Loucy (cell line): ENCODE measurements around the gene SYNE1.

Experiments used
- H2AFZ ChIP-seq: fragments of 200-600 bp; sonication (generic); 2 replicates; pipeline ENCODE4 v1.6.0; 2016; ENCODE audit warnings: antibody characterized with exemption, mild to moderate bottlenecking, low read length, moderate library complexity
- H3F3A ChIP-seq: fragments of 200-600 bp; 2 replicates; pipeline ENCODE4 v1.6.0; 2016; ENCODE audit warnings: antibody characterized with exemption, low read depth, mild to moderate bottlenecking
- H3K27me3 ChIP-seq: fragments of 200-600 bp; sonication (generic); 2 replicates; pipeline ENCODE4 v1.6.1; 2014; ENCODE audit warnings: low read length, mild to moderate bottlenecking; ENCODE audit not compliant: insufficient read depth, poor library complexity, severe bottlenecking
- H3K36me3 ChIP-seq: fragments of 200-600 bp; sonication (generic); 2 replicates; pipeline ENCODE4 v1.6.1; 2016; ENCODE audit warnings: low read length; ENCODE audit not compliant: insufficient read depth
- H3K4me1 ChIP-seq: fragments of 200-600 bp; sonication (generic); 2 replicates; pipeline ENCODE4 v1.5.1; 2014; ENCODE audit warnings: low read length, mild to moderate bottlenecking; ENCODE audit not compliant: insufficient read depth, poor library complexity, severe bottlenecking
- H3K4me2 ChIP-seq: fragments of 200-600 bp; sonication (generic); 2 replicates; pipeline ENCODE4 v1.6.0; 2014; ENCODE audit warnings: antibody characterized with exemption, low read length, low read depth, mild to moderate bottlenecking; ENCODE audit not compliant: poor library complexity, severe bottlenecking
- H3K4me3 ChIP-seq: fragments of 200-600 bp; sonication (generic); 2 replicates; pipeline ENCODE4 v1.5.1; 2014; ENCODE audit warnings: low read length, mild to moderate bottlenecking, mixed read lengths; ENCODE audit not compliant: poor library complexity, severe bottlenecking
- H3K79me2 ChIP-seq: fragments of 200-600 bp; sonication (generic); 2 replicates; pipeline ENCODE4 v1.6.1; 2014; ENCODE audit warnings: low read length; ENCODE audit not compliant: insufficient read depth
- H3K9ac ChIP-seq: fragments of 200-600 bp; sonication (generic); 2 replicates; pipeline ENCODE4 v1.6.0; 2014; ENCODE audit warnings: mild to moderate bottlenecking, low read depth, low read length, moderate library complexity; ENCODE audit not compliant: poor library complexity, severe bottlenecking
- H3K9me2 ChIP-seq: fragments of 200-600 bp; sonication (generic); replicated peaks from 2 replicates; pipeline ENCODE4 v1.6.1; 2016; ENCODE audit warnings: low read depth, low read length, mixed read lengths
- H3K9me3 ChIP-seq: fragments of 200-600 bp; sonication (generic); 2 replicates; pipeline ENCODE4 v1.6.1; 2014; ENCODE audit warnings: mild to moderate bottlenecking, antibody characterized with exemption, low read length, low read depth; ENCODE audit not compliant: insufficient read depth
- H4K20me1 ChIP-seq: fragments of 200-600 bp; sonication (generic); 2 replicates; pipeline ENCODE4 v1.6.0; 2014; ENCODE audit warnings: antibody characterized with exemption, low read length, mild to moderate bottlenecking; ENCODE audit not compliant: insufficient read depth, poor library complexity, severe bottlenecking
- CTCF ChIP-seq: fragments of 200-600 bp; sonication (generic); conservative IDR thresholded peaks from 2 replicates; pipeline ENCODE4 v1.5.1; 2014; ENCODE audit warnings: mild to moderate bottlenecking, antibody characterized with exemption, low read length
- EZH2phosphoT487 ChIP-seq: fragments of 200-600 bp; IDR thresholded peaks from 2 replicates; pipeline ENCODE4 v1.6.1; 2018; ENCODE audit warnings: antibody characterized with exemption, mild to moderate bottlenecking, moderate library complexity, borderline replicate concordance

Gene SYNE1

GRCh38 chr6:152605342-152605741, 31.8 kb downstream of the SYNE1 start:
- H3K4me2 ChIP-seq, result no peak overlapping the region

GRCh38 chr6:152603911-152604310, 33.3 kb downstream of the SYNE1 start:
- Histone ChIP-seq H3K9ac (no peak overlapping the region), H3K9me3 (no peaks in the 10 kb centered on the region), H2AFZ (no peak overlapping the region), H3K9me2 (no peaks in the 10 kb centered on the region), H4K20me1 (no peaks in the 10 kb centered on the region), H3K79me2 (no peaks in the 10 kb centered on the region), H3K4me2 (no peak overlapping the region), H3F3A (no peaks in the 10 kb centered on the region), H3K36me3 (no peaks in the 10 kb centered on the region), H3K27me3 (no peaks in the 10 kb centered on the region), H3K4me1 (no peaks in the 10 kb centered on the region), H3K4me3 (no peak overlapping the region)
- TF ChIP-seq EZH2phosphoT487, result no peak
- no peak for TF ChIP-seq CTCF

More at GRCh38 chr6:152605342-152605741, 31.8 kb downstream of the SYNE1 start:
- no peak overlapping the region for H2AFZ ChIP-seq
- H3K4me3 ChIP-seq, result no peak overlapping the region
- no peaks in the 10 kb centered on the region for H3K27me3 ChIP-seq
- H3F3A ChIP-seq, result no peaks in the 10 kb centered on the region
- no peaks in the 10 kb centered on the region for H4K20me1 ChIP-seq
- no peaks in the 10 kb centered on the region for H3K9me2 ChIP-seq
- H3K36me3 ChIP-seq, result no peaks in the 10 kb centered on the region
- H3K79me2 ChIP-seq, result no peaks in the 10 kb centered on the region
- TF ChIP-seq EZH2phosphoT487 (no peak), CTCF (no peak)
- no peak overlapping the region for H3K9ac ChIP-seq
- H3K4me1 ChIP-seq, result no peaks in the 10 kb centered on the region
- no peaks in the 10 kb centered on the region for H3K9me3 ChIP-seq

- H3K9me2 ChIP-seq, result no peaks in the 10 kb centered on the region
- no peaks in the 10 kb centered on the region for H3K79me2 ChIP-seq
- no peaks in the 10 kb centered on the region for H3K36me3 ChIP-seq
- H3F3A ChIP-seq, result no peaks in the 10 kb centered on the region
- H3K27me3 ChIP-seq, result no peaks in the 10 kb centered on the region
- H3K4me2 ChIP-seq, result no peak overlapping the region
- H4K20me1 ChIP-seq, result no peaks in the 10 kb centered on the region
- no peaks in the 10 kb centered on the region for H3K9me3 ChIP-seq
- no peak overlapping the region for H2AFZ ChIP-seq
- no peak overlapping the region for H3K4me3 ChIP-seq
- TF ChIP-seq EZH2phosphoT487 (no peak), CTCF (no peak)
- H3K4me1 ChIP-seq, result no peaks in the 10 kb centered on the region
- no peak overlapping the region for H3K9ac ChIP-seq
Measured at GRCh38 chr6:152600022-152600421, 37.1 kb downstream of the SYNE1 start.
